Keratinocyte (primary cell): Measurements from ENCODE around the gene PTPRZ1. TPM values are rescaled to one million over a fixed set of nuclear protein-coding genes. Genes with fewer than 3 reads are reported as not detected.
A peak's percentile ranks its signal among the peaks of the same experiment; 100 is the strongest.

Source experiments
- DNase-seq: peaks from one replicate; pipeline ENCODE4 v3.0.0-alpha.2; 2011; ENCODE audit warnings: low read depth, missing footprints, low spot score
- FAIRE-seq: peaks from 2 replicates; lab custom pipeline; 2011; peaks lifted over from hg19 to GRCh38; lab: Jason Lieb, UNC
- H2AFZ ChIP-seq: 2 replicates; pipeline ENCODE4 v1.6.0; 2012; ENCODE audit warnings: low read length, control low read depth, inconsistent platforms; ENCODE audit not compliant: control insufficient read depth
- H3K27ac ChIP-seq: 2 replicates; pipeline ENCODE4 v1.5.1; 2011; ENCODE audit warnings: low read length; ENCODE audit not compliant: control insufficient read depth, insufficient read depth
- H3K27me3 ChIP-seq: 3 replicates; pipeline ENCODE4 v1.6.0; 2011; ENCODE audit warnings: low read length; ENCODE audit not compliant: control insufficient read depth, insufficient read depth; ENCODE audit errors: extremely low read depth
- H3K36me3 ChIP-seq, 2 experiments: 2 replicates in 1 of 2; 3 replicates in 1 of 2; pipeline ENCODE4 v1.5.1; 2011; ENCODE audit warnings: low read length in 2 of 2, mild to moderate bottlenecking in 1 of 2; ENCODE audit not compliant: control insufficient read depth in 2 of 2, insufficient read depth in 2 of 2; ENCODE audit errors: extremely low read depth in 1 of 2
- H3K4me1 ChIP-seq: 3 replicates; pipeline ENCODE4 v1.5.1; 2011; ENCODE audit warnings: low read length; ENCODE audit not compliant: control insufficient read depth, insufficient read depth; ENCODE audit errors: extremely low read depth
- H3K4me2 ChIP-seq: 3 replicates; pipeline ENCODE4 v1.6.0; 2011; ENCODE audit warnings: low read depth, low read length; ENCODE audit not compliant: control insufficient read depth, insufficient read depth; ENCODE audit errors: extremely low read depth
- H3K4me3 ChIP-seq, 3 experiments: fragments of 200-600 bp in 1 of 3; sonication (generic) in 1 of 3; 2 replicates in 2 of 3; 3 replicates in 1 of 3; pipeline ENCODE4 v1.5.1; 2011 to 2016; ENCODE audit warnings: low read length in 3 of 3, mild to moderate bottlenecking in 3 of 3, control low read depth in 2 of 3, inconsistent platforms in 1 of 3, low read depth in 1 of 3, mixed read lengths in 1 of 3, mixed run types in 1 of 3, moderate library complexity in 1 of 3; ENCODE audit not compliant: control insufficient read depth in 2 of 3, insufficient read depth in 2 of 3; ENCODE audit errors: extremely low read depth in 1 of 3
- H3K79me2 ChIP-seq: 2 replicates; pipeline ENCODE4 v1.6.0; 2012; ENCODE audit warnings: low read length; ENCODE audit not compliant: control insufficient read depth, insufficient read depth
- H3K9ac ChIP-seq: 3 replicates; pipeline ENCODE4 v1.6.0; 2011; ENCODE audit warnings: low read length; ENCODE audit not compliant: control insufficient read depth, insufficient read depth; ENCODE audit errors: extremely low read depth
- H3K9me1 ChIP-seq: 3 replicates; pipeline ENCODE4 v1.6.0; 2011; ENCODE audit warnings: low read length; ENCODE audit not compliant: control insufficient read depth, insufficient read depth; ENCODE audit errors: extremely low read depth
- H3K9me3 ChIP-seq: 2 replicates; pipeline ENCODE4 v1.5.1; 2012; ENCODE audit warnings: low read depth, low read length; ENCODE audit not compliant: control insufficient read depth
- H4K20me1 ChIP-seq: 3 replicates; pipeline ENCODE4 v1.6.0; 2011; ENCODE audit warnings: low read length; ENCODE audit not compliant: control insufficient read depth, insufficient read depth; ENCODE audit errors: extremely low read depth
- CTCF ChIP-seq, 3 experiments: IDR thresholded peaks in 1 of 3; conservative IDR thresholded peaks in 1 of 3; optimal IDR thresholded peaks in 1 of 3; 2 replicates in 2 of 3; 3 replicates in 1 of 3; pipeline versions ENCODE3 to v1.5.1; 2011; ENCODE audit warnings: low read length in 3 of 3, mild to moderate bottlenecking in 3 of 3, moderate library complexity in 2 of 3, control low read depth in 1 of 3, inconsistent platforms in 1 of 3; ENCODE audit not compliant: insufficient read depth in 2 of 3; ENCODE audit errors: extremely low read depth in 1 of 3
- EZH2 ChIP-seq: IDR thresholded peaks from one replicate; pipeline ENCODE4 v1.6.1; 2012; ENCODE audit warnings: inconsistent platforms, mild to moderate bottlenecking, low read length, moderate library complexity
- dilution Hi-C: fragments of 300-500 bp; cut with MboI; formaldehyde crosslinking; loops from one replicate; pipeline ENCODE4 v1.7.0; 2020; ENCODE audit warnings: low sequenced_read_pairs; ENCODE audit not compliant: extremely low pct_ligation_motif_present
- polyA plus RNA-seq, 5 experiments: library from polyadenylated mRNA; depleted of rRNA in 3 of 5; stranded (reverse) in 3 of 5; stranded (forward) in 1 of 5; unstranded in 1 of 5; fragments of >200 nt; gene quantifications; 1 replicate in 1 of 5; 2 replicates in 3 of 5; 3 replicates in 1 of 5; pipeline versions ENCODE4 v1.2.1 to v1.2.3, GENCODE V29; 2011 to 2012; ENCODE audit warnings: missing spikeins in 2 of 5, low read depth in 1 of 5, low replicate concordance in 1 of 5

The PTPRZ1 gene
- polyA plus RNA-seq, 1 donor (not counting 4 experiments of a cell fraction or from before 2014, with no cell fraction given): 58.3 TPM

- Histone ChIP-seq H3K4me3 (no peak overlapping the region), H3K9me1 (no peaks in the 10 kb centered on the region), H4K20me1 (no peaks in the 10 kb centered on the region), H2AFZ (peak overlapping the region; percentile 67), H3K27ac (no peak overlapping the region), H3K4me2 (peak overlapping the region; percentile 30), H3K9me3 (no peaks in the 10 kb centered on the region), H3K27me3 (no peaks in the 10 kb centered on the region), H3K4me1 (peaks cover 7% of the 10 kb centered on the region), H3K79me2 (no peaks in the 10 kb centered on the region), H3K36me3 (peaks cover 0 to 2% of the 10 kb centered on the region in 2 experiments), H3K9ac (no peak overlapping the region)
- peak; percentile 26 for FAIRE-seq
- peak; percentile 28 for DNase-seq
- no peak for TF ChIP-seq CTCF (optimal IDR thresholded peaks at IDR 0.05 in 1 of 3, IDR thresholded peaks at IDR 0.05 in 1 of 3, conservative IDR thresholded peaks at IDR 0.05 in 1 of 3; ENCODE audit: extremely low read depth in 1 of 3, insufficient read depth in 2 of 3, low read length in 3 of 3)
- TF ChIP-seq EZH2: no peak
- dilution Hi-C loops: no loop called here
Measured at GRCh38 chr7:121992068-121992467, 119.1 kb downstream of the PTPRZ1 start.

GRCh38 chr7:121994625-121995410 lies 121.9 kb downstream of the PTPRZ1 start:
- no peak overlapping the region for H3K27ac ChIP-seq
- FAIRE-seq (peak; percentile 92), DNase-seq (peak; percentile 61)
- H2AFZ ChIP-seq: peak overlapping the region; percentile 16
- dilution Hi-C loops: no loop called here
- no peak overlapping the region for H3K9ac ChIP-seq
- H3K4me1 ChIP-seq: peaks cover 7% of the 10 kb centered on the region
- H3K4me2 ChIP-seq: no peak overlapping the region
- no peak for TF ChIP-seq EZH2
- peak; percentile 48 to 81 (median 77) for TF ChIP-seq CTCF (optimal IDR thresholded peaks at IDR 0.05 in 1 of 3, IDR thresholded peaks at IDR 0.05 in 1 of 3, conservative IDR thresholded peaks at IDR 0.05 in 1 of 3; ENCODE audit: extremely low read depth in 1 of 3, insufficient read depth in 2 of 3, low read length in 3 of 3)
- no peaks in the 10 kb centered on the region for H3K9me1 ChIP-seq
- H3K79me2 ChIP-seq: no peaks in the 10 kb centered on the region
- peaks cover 0 to 2% of the 10 kb centered on the region in 2 experiments for H3K36me3 ChIP-seq
- H3K9me3 ChIP-seq: no peaks in the 10 kb centered on the region
- no peaks in the 10 kb centered on the region for H4K20me1 ChIP-seq
- no peak overlapping the region for H3K4me3 ChIP-seq
- no peaks in the 10 kb centered on the region for H3K27me3 ChIP-seq
